ENCODE results near the gene ONECUT2.

DNA sequence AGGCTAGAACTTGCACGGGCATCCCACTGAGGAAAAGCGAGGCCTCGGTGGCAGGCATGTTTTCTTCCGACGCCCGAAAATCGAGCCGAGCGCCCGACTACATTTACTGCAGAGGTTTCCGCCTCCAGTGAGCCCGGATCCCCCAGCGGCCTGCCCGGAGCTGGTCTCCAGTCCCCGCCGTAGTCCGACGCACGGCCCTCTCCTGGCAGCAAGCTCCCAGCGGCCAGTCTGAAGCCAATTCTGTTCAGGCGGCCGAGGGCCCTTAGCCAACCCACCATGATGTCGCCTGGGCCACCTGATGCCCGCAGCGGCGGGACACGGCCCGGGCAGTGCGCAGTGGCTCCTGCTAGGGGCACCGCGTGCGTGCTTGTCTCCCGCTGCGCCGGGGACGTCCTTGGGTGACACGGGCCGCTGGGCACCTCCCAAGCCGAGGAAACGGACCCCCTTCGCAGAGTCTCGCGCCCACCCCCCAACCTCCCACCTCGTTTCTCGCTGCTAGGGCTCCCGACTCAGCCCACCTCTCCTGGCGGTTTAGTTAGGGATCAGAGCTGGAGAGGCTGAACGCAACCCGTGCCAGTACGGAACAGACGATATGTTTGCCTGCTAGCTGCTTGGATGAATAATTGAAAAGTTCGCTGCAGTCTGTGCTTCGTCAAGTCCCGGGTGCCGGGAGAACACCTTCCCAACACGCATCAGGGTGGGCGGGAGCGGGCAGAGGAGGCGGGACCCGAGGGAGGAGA lies 5.3 kb downstream of the ONECUT2 start:
- TF ChIP-seq POLR2A (IDR thresholded peaks at IDR 0.05; ENCODE audit: low read length) (no peak), GATA1 (IDR thresholded peaks at IDR 0.05; ENCODE audit: low read depth, low read length) (no peak)

All from erythroblast (primary cell).